ENCODE measurements around the gene DNER. TPM values are rescaled to one million over a fixed set of nuclear protein-coding genes. Genes with fewer than 3 reads are reported as not detected.
"Not testable (repeated sequence)": the region's sequence is repeated elsewhere in the genome, so short reads cannot be mapped to it uniquely, and the experiment has no call there.

The DNER gene
- total RNA-seq, 4 donors from 2014 or later = 1.9 to 24.7 (median 4.9) TPM

- no peaks in the 10 kb centered on the region for H3K9me3 ChIP-seq
- no peaks in the 10 kb centered on the region for H3K27me3 ChIP-seq
- no peak overlapping the region for H3K27ac ChIP-seq
- TF ChIP-seq POLR2A (IDR thresholded peaks at IDR 0.05) (no peak), CTCF (IDR thresholded peaks at IDR 0.05) (no peak)
- intact Hi-C loops (cut with DNase I; ENCODE audit: low total_unique reads) = no loop called here
- H3K4me1 ChIP-seq = no peaks in the 10 kb centered on the region
- no peak for DNase-seq
- no peaks in the 10 kb centered on the region for H3K36me3 ChIP-seq
- no peak overlapping the region for H3K4me3 ChIP-seq
Observed at GRCh38 chr2:229616433-229616832, 97.9 kb downstream of the DNER start.

GRCh38 chr2:229614021-229614420 is 100.3 kb downstream of the DNER start:
- DNase-seq; H3K9me3 ChIP-seq; H3K4me3 ChIP-seq; H3K36me3 ChIP-seq; intact Hi-C loops (cut with DNase I; ENCODE audit: low total_unique reads); H3K27me3 ChIP-seq; H3K27ac ChIP-seq; H3K4me1 ChIP-seq: not testable (repeated sequence)

GRCh38 chr2:229612384-229612971 is 101.9 kb downstream of the DNER start:
- DNase-seq = no peak
- no peaks in the 10 kb centered on the region for H3K27me3 ChIP-seq
- H3K4me1 ChIP-seq = no peaks in the 10 kb centered on the region
- intact Hi-C loops (cut with DNase I; ENCODE audit: low total_unique reads) = no loop called here
- H3K9me3 ChIP-seq = no peaks in the 10 kb centered on the region
- no peak overlapping the region for H3K4me3 ChIP-seq
- TF ChIP-seq CTCF (IDR thresholded peaks at IDR 0.05) (no peak), POLR2A (IDR thresholded peaks at IDR 0.05) (no peak)
- H3K27ac ChIP-seq = no peak overlapping the region
- H3K36me3 ChIP-seq = no peaks in the 10 kb centered on the region

- Histone ChIP-seq H3K27ac (no peak overlapping the region), H3K27me3 (no peaks in the 10 kb centered on the region), H3K4me1 (no peaks in the 10 kb centered on the region), H3K4me3 (no peak overlapping the region), H3K36me3 (no peaks in the 10 kb centered on the region), H3K9me3 (no peaks in the 10 kb centered on the region)
- DNase-seq = no peak
- intact Hi-C loops (cut with DNase I; ENCODE audit: low total_unique reads) = no loop called here
- no peak for TF ChIP-seq POLR2A (IDR thresholded peaks at IDR 0.05)
- TF ChIP-seq CTCF (IDR thresholded peaks at IDR 0.05) = no peak
Observed at GRCh38 chr2:229611360-229611759, 103.0 kb downstream of the DNER start.

- Histone ChIP-seq H3K27ac (no peak overlapping the region), H3K9me3 (no peaks in the 10 kb centered on the region), H3K27me3 (no peaks in the 10 kb centered on the region), H3K4me3 (no peak overlapping the region), H3K4me1 (no peaks in the 10 kb centered on the region), H3K36me3 (no peaks in the 10 kb centered on the region)
- TF ChIP-seq CTCF (IDR thresholded peaks at IDR 0.05) (no peak), POLR2A (IDR thresholded peaks at IDR 0.05) (no peak)
- no peak for DNase-seq
- intact Hi-C loops (cut with DNase I; ENCODE audit: low total_unique reads) = no loop called here
Observed at GRCh38 chr2:229610872-229611271, 103.5 kb downstream of the DNER start.

GRCh38 chr2:229610333-229610732 is 104.0 kb downstream of the DNER start:
- Histone ChIP-seq H3K4me1 (no peaks in the 10 kb centered on the region), H3K36me3 (no peaks in the 10 kb centered on the region), H3K4me3 (no peak overlapping the region), H3K9me3 (no peaks in the 10 kb centered on the region), H3K27ac (no peak overlapping the region), H3K27me3 (no peaks in the 10 kb centered on the region)
- intact Hi-C loops (cut with DNase I; ENCODE audit: low total_unique reads) = no loop called here
- no peak for DNase-seq
- TF ChIP-seq CTCF (IDR thresholded peaks at IDR 0.05) = no peak
- TF ChIP-seq POLR2A (IDR thresholded peaks at IDR 0.05) = no peak
